BJ (cell line): Measurements from ENCODE around the gene TRMT6. TPM values are rescaled to one million over a fixed set of nuclear protein-coding genes. Genes with fewer than 3 reads are reported as not detected.

ENCODE experiments used
- CTCF ChIA-PET: fragments of 350-600 bp; formaldehyde crosslinking; extraction: SDS; loops from one replicate; lab custom pipeline; 2021; ENCODE audit warnings: antibody characterized with exemption, inconsistent platforms; lab: Yijun Ruan, JAX
- POLR2A ChIA-PET: fragments of 300-600 bp; sonication (Branson Sonifier 250); formaldehyde crosslinking; extraction: SDS; loops from one replicate; lab custom pipeline; 2021; ENCODE audit warnings: antibody characterized with exemption; lab: Charles Lee
- DNase-seq: peaks from one replicate; pipeline ENCODE4 v3.0.0-alpha.2; 2011; ENCODE audit warnings: low read depth
- H3K27me3 ChIP-seq: 2 replicates; pipeline ENCODE4 v1.6.0; 2011; ENCODE audit warnings: low read length; ENCODE audit not compliant: control insufficient read depth, insufficient read depth
- H3K36me3 ChIP-seq: 2 replicates; pipeline ENCODE4 v1.5.1; 2011; ENCODE audit warnings: low read length; ENCODE audit not compliant: control insufficient read depth, insufficient read depth
- H3K4me3 ChIP-seq: 2 replicates; pipeline ENCODE4 v1.5.1; 2011; ENCODE audit warnings: low read depth, mild to moderate bottlenecking, control low read depth, low read length
- CTCF ChIP-seq: IDR thresholded peaks from 2 replicates; pipeline ENCODE4 v1.5.1; 2011; ENCODE audit warnings: low read depth, mild to moderate bottlenecking, control low read depth, inconsistent platforms, low read length, moderate library complexity; ENCODE audit not compliant: insufficient read depth
- polyA plus RNA-seq: library from polyadenylated mRNA; depleted of rRNA; stranded (reverse); fragments of >200 nt; gene quantifications from 2 replicates; pipeline ENCODE4 v1.2.3, GENCODE V29; 2011

The TRMT6 gene
- polyA plus RNA-seq, 1 experiment, result 4.6 TPM

- POLR2A ChIA-PET, result no interaction called here
- CTCF ChIA-PET, result interaction anchor here (0.6 kb wide), 1 partner anchor 19 kb away, joined by 4 read pairs; no protein-coding TSS in a partner anchor
- Histone ChIP-seq H3K36me3 (no peaks in the 10 kb centered on the region), H3K4me3 (no peak overlapping the region), H3K27me3 (peaks cover 2% of the 10 kb centered on the region)
- no peak for DNase-seq
- no peak for TF ChIP-seq CTCF
Observed at GRCh38 chr20:5910186-5910585, 40.1 kb downstream of the TRMT6 start.

- CTCF ChIA-PET, result no interaction called here
Observed at GRCh38 chr20:5908981-5909380, 41.4 kb downstream of the TRMT6 start.

GRCh38 chr20:5900908-5901307 lies 49.4 kb downstream of the TRMT6 start:
- ChIA-PET CTCF (no interaction called here), POLR2A (no interaction called here)
- H3K27me3 ChIP-seq, result no peaks in the 10 kb centered on the region
- no peak overlapping the region for H3K4me3 ChIP-seq
- no peaks in the 10 kb centered on the region for H3K36me3 ChIP-seq
- no peak for DNase-seq
- TF ChIP-seq CTCF, result no peak

More at GRCh38 chr20:5908981-5909380, 41.4 kb downstream of the TRMT6 start:
- H3K4me3 ChIP-seq, result no peak overlapping the region
- POLR2A ChIA-PET, result no interaction called here
- DNase-seq, result no peak
- no peak for TF ChIP-seq CTCF
- no peaks in the 10 kb centered on the region for H3K36me3 ChIP-seq
- peaks cover 2% of the 10 kb centered on the region for H3K27me3 ChIP-seq

GRCh38 chr20:5899444-5899843 lies 50.9 kb downstream of the TRMT6 start:
- no peaks in the 10 kb centered on the region for H3K27me3 ChIP-seq
- TF ChIP-seq CTCF, result no peak
- H3K4me3 ChIP-seq, result no peak overlapping the region
- no peak for DNase-seq
- POLR2A ChIA-PET, result no interaction called here
- H3K36me3 ChIP-seq, result no peaks in the 10 kb centered on the region
- CTCF ChIA-PET, result no interaction called here

GRCh38 chr20:5895626-5896025 lies 54.7 kb downstream of the TRMT6 start:
- ChIA-PET CTCF (no interaction called here), POLR2A (no interaction called here)
- peaks cover 1% of the 10 kb centered on the region; the same call in 1 of the 2 replicates for H3K27me3 ChIP-seq
- TF ChIP-seq CTCF, result no peak
- H3K36me3 ChIP-seq, result no peaks in the 10 kb centered on the region
- H3K4me3 ChIP-seq, result no peak overlapping the region
- DNase-seq, result no peak
